ENCODE data around the gene BARHL1.

The BARHL1 gene

GRCh38 chr9:132588501-132589147 is 6.2 kb downstream of the BARHL1 start:
- no peak for DNase-seq

- no peak for DNase-seq
These were observed 7.0 kb downstream of the BARHL1 start for GRCh38 chr9:132589148-132590036.

- DNase-seq: no peak
These were observed 7.6 kb downstream of the BARHL1 start for GRCh38 chr9:132590037-132590317.

DNA sequence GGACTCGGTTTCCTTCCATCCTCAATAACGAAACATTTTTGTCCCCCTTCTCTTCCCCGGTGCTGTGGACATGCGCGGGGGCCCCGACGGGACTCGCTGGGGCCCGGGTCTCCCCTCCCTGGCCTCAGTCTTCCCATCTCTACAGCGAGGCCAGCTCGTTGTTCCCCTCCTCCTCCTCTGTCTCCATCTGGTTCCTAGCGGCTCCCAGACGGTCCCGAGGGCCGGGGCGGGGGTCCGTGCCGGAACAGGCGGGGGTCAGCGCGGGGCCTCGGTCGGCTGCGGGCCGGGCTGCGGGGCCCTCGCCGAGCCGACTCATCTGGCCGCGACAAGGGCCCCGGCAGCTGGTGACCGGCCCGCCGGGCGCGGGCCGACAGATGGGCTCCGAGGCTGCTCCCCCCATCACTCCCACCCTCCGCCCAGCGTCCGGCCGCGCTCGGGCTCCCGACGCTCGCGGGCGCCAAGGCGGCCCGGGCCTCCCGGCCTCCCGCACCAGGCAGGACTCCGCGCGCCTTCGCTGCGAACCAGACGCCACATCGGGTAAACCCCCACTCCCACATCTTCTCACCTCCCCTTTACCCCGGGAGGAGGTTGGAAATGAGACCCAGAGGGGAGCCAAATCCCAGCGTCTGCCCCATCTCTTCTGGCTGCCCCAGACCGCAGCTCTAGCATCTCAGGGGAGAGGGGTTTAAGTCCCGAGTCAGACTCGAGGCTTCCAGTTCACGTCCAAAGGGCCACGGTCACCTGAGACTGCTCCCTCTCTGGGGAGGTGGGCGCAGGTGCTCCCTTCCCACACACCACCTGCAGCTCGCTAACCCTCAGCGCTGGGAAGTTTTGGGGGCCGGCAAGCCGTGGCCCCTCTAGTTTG is 8.1 kb downstream of the BARHL1 start:
- no peak for DNase-seq

- DNase-seq: no peak
These were observed 8.8 kb downstream of the BARHL1 start for GRCh38 chr9:132591244-132591643.

- DNase-seq: no peak
These were observed 9.4 kb downstream of the BARHL1 start for GRCh38 chr9:132591751-132592314.

DNA sequence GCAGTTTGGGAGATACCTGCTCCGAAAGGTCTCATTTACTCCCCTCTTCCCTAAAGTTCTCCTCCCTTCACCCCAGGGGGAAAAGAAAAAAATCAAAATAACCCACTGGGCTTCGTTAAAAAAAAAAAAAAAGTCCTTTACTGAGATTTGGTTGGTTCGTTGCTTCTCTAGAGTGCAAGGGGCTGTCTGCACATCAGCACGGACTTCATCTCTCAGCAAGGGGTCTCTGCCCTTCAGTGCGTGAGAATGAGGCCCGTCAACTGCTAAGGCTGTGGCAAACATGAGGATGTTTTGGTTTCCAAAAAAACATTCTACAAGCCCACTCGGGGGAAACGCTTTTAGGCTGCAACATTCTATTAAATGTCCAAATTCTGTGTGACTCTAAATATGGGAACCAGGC is 10.0 kb downstream of the BARHL1 start:
- DNase-seq: no peak

- DNase-seq: no peak
These were observed 12.0 kb downstream of the BARHL1 start for GRCh38 chr9:132594412-132594811.

DNA sequence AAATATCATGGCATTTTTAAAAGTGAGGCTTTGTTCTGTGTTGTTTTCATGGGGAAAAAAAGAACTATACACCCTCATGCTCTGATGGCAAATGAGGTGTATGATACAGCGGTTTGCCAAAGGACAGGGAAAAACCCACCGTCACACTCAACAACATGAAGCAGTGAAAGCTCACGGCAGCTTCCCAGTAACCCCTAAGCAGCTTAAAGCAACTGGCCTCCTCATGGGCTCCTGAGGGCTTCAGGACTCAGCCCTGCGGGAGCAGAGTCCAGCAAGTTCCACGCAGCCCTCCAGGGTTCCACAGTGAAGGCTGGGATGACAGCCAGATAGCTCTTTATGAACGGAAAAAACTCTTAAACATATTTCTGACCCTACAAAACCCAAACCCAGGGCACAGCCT is 12.9 kb downstream of the BARHL1 start:
- DNase-seq: no peak

DNA sequence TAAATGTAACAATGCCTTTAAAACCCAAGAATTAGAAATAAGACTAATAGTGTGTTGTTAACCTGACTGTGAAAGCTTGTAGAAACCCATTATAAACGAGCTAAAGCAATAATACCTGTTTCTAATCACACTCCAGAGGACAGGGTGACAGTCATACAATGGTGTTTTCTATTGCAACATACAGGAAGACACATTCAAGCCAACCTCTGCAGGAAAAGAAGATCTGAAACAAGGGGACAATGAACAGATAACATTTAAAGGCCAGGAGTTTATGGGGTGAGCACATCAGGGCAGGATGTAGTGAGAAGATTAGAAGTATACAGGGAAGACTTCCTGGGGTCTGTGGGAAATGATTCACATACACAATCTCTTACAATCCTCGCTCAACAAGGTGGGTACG is 13.8 kb downstream of the BARHL1 start:
- no peak for DNase-seq

DNA sequence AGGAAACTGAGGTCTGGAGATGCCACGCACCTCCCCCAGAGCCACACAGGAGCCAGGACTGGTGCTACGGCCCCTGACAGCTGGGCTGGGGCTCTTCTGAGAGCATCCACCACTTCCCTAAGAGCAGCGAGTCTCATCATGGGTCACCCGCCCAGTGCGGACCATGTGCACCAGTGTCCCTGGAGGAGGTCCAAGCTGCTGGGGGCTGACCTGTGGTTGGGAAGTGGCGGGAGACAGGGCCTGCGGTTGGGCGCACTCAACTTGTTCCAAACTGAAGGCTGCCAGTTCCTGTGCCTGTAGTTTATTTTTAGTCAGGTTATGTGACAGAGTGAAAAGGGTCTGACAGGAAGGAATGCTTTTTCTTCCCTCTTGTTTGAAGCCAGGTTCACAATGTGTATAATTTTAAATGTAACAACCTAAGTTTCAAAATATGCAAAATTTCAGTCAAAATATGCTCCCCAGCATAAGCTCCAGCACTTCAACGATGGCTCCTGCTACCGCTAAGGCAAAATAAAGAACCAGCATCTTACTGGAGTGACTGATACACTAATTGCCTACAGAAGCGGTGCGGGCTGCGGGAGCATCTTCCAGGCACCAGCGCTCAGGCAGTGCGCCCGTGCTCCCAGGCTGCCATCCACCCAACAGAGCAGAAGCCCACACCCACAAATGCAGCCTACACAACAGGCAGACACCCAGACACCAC is 14.8 kb downstream of the BARHL1 start:
- no peak for DNase-seq

DNA sequence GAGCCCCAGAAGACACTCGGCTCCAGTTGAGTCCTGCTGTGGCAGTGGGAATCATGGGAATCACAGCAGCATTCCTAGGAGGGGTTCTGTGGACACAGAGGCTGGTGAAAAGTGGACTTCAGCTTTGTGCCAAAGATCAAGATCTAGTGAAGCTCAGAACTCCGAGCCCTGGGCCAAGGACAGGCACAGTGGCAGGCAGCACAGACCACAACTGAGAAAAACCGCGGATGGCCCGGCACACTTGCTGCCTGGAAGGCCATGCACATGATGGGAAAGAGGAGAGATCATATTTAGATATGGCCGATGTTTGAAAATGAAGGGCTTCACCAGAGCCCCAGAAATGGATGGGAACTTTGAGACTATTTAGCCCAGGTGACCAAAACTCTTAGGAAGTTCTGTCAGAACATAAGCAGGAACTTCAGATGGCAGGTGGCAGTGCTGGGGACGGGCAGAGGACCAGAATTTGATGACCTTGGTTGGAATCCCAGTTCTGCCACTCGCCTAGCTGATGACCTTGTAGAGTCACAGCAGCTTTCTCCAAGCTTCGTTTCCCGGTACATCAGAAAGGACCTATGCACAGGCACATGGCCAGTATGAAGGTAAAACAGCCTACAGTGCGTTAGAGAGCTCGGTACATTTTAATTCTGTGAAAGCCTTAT is 18.0 kb downstream of the BARHL1 start:
- DNase-seq: no peak

DNA sequence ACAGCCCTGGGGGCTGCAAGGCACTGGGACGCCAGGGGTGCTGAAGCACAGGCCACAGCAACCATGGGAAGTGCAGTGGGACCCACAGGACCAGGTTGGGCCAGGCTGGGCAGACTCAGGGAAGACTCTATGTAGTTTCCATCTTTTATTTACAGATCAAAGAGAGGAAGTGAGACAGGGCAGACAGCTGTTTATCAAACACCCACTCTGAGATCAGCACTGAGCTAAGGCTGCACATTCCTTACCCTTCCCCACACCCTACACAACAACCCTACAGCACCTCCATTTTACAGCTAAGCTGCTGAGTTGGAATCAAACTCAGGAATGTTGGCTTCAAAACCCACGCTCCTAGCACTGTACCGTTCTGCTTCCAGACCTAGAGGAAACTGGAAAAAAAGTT is 19.8 kb downstream of the BARHL1 start:
- DNase-seq: no peak

- DNase-seq: no peak
These were observed 23.0 kb downstream of the BARHL1 start for GRCh38 chr9:132605387-132605786.

- DNase-seq: no peak
These were observed 23.7 kb downstream of the BARHL1 start for GRCh38 chr9:132606066-132606465.

DNA sequence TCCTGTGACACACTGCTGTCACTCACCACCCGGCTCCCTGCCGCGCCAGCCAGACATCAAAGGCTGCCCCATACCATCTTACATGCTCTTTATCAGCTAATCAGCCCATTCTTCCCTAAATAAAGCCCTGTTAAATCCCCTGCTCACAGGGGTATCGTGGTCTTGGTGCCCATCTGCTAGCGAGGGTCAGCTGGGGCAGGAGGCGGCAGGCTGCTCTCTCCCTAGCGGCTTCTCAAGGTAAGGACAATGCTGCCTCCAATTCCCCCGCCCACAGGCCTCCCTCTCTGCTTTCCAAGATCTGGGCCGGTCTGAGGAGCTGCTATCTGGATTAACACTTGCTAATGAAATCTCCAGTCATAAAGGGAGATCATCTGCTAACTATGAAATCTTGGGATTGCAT is 26.8 kb downstream of the BARHL1 start:
- DNase-seq: no peak

DNA sequence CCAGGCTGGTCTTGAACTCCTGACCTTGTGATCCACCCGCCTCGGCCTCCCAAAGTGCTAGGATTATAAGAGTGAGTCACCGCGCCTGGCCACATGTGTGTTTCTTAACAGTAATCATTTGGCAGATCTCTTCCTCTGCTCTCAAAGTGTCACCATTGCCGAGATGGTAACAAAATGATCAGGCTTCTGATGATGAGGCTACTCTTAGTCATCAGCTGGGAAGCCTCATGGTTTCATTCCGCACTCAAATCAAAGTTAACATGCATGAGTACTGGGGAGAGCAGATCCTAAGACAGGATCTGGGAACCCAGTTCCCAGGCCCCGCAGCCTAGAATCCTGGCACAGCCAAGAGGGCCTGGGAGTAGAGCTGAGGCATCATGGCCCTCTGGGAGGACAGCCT is 27.4 kb downstream of the BARHL1 start:
- DNase-seq: no peak

GRCh38 chr9:132610661-132611060 is 28.3 kb downstream of the BARHL1 start:
- no peak for DNase-seq

DNA sequence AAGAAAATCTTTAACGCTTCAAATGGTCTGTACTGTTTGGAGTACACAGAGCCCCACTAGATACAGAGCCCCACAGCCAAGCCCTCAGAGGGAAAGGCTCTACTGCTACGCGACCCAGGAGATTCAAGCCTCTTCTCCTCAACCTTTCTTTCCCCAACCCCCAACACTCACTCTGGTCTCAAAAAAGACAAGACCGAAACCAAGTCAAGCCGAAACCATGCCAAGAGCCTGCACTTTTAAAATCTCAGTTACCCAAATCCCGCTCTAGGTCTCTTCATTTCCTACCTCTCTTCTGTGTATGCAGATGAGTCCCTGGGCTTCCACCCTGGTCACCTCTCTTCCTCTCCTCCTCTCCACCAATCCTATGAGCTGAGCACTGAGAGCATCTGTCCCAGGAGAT is 31.9 kb downstream of the BARHL1 start:
- DNase-seq: no peak

DNA sequence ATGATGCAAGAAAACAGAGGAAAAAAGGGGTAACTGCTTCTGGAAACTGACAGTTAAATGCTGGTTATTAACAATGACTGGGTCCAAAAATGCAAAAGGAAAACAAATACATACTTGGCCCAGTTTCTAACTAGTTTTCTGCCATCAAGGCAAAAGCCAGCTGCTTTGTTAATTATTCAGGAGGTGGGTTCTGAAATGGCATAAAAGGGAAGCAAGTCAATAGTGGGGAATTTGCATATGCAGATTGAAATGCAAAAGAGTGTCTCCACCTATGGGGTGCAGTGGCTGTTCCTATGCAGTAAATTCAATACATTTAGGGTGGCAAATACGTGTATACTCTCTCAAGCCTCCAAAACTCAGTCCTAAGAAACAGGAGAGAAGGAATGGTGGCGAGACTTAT is 33.4 kb downstream of the BARHL1 start:
- no peak for DNase-seq

DNA sequence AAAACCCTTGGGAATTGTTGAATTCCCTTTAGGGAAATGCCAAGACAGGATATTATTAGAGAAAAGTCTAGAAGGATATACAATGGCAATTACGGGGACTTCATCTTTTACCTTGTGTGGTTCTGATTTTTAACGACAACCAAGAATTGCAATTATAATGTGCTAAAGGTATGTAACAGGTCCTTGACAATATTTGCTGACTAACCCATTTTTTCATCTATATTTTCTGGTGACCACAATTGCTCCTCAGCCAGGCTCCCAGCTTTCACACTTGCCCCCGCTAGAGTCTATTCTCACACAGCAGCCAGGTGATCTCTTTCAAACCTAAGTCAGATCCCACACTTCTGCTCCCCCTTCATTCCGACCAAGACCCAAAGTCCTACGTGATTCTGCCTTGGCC is 34.3 kb downstream of the BARHL1 start:
- DNase-seq: no peak

GRCh38 chr9:132622159-132622558 is 39.8 kb downstream of the BARHL1 start:
- no peak for DNase-seq
